Nephron (organoid): ENCODE results near the gene LSG1.

Experiments
- H3K27ac Mint-ChIP-seq, 3 experiments: 2 replicates each; pipeline ENCODE4 v1.8.0; 2020; ENCODE audit warnings: mixed read lengths in 3 of 3, mild to moderate bottlenecking in 2 of 3, moderate library complexity in 1 of 3
- H3K27me3 Mint-ChIP-seq: 2 replicates; pipeline ENCODE4 v1.8.0; 2021; ENCODE audit warnings: low read depth, mild to moderate bottlenecking, moderate library complexity, mixed read lengths
- H3K36me3 Mint-ChIP-seq: 2 replicates; pipeline ENCODE4 v1.8.0; 2020; ENCODE audit warnings: low read depth, mixed read lengths
- H3K4me1 Mint-ChIP-seq: 2 replicates; pipeline ENCODE4 v1.8.0; 2020; ENCODE audit warnings: mixed read lengths
- H3K4me3 Mint-ChIP-seq, 3 experiments: 2 replicates each; pipeline ENCODE4 v1.8.0; 2020; ENCODE audit warnings: mild to moderate bottlenecking in 3 of 3, mixed read lengths in 3 of 3, moderate library complexity in 2 of 3
- H3K9me3 Mint-ChIP-seq: 2 replicates; pipeline ENCODE4 v1.8.0; 2020; ENCODE audit warnings: mixed read lengths
- TF ChIP-seq, protein P1 (sequence below), 3 experiments: fragments of 200-600 bp; sonication (generic); IDR thresholded peaks; one replicate each; pipeline ENCODE4 v1.5.0; 2021; ENCODE audit warnings: antibody characterized with exemption in 3 of 3; ENCODE audit not compliant: unreplicated experiment in 3 of 3

The LSG1 gene

DNA sequence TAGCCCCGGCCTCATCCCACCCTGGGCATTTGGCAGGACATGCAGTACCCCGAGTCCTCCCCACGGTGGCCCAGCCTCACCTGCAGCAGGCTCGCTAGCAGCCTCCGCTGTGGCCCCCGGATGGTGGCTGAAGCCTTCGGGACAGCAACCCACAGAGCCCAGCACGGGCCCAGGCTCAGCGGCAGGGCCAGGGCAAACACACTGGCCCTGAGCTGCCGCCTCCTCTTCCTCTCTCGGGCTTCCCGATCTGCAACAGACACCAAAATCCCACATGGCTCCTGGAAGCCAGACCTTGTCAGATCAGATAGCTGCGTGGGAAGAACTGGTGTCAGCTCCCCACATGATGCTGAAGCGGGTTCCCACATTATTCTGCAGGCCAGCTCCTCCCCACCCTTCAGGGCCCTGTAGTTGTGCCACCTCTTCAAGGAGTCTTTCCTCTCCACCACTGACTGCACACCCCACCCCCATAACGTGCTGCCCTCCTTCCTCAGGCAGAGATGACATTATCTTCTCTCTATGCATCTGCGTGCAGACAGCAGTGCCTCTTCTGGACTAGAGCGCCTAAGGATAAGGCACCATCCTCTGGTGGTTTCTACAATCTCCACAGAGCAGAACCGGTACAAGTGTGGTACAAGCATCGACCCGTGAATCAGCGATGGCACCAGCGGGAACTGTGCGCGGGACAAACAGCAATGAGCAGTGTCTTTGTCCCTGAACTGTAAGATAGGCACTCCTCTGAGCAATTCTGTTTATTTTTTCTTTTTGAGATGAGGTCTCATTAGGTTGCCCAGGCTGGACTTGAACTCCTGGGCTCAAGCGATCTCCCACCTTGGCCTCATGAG, 48.3 kb downstream of the LSG1 start:
- TF ChIP-seq, protein P1, sequence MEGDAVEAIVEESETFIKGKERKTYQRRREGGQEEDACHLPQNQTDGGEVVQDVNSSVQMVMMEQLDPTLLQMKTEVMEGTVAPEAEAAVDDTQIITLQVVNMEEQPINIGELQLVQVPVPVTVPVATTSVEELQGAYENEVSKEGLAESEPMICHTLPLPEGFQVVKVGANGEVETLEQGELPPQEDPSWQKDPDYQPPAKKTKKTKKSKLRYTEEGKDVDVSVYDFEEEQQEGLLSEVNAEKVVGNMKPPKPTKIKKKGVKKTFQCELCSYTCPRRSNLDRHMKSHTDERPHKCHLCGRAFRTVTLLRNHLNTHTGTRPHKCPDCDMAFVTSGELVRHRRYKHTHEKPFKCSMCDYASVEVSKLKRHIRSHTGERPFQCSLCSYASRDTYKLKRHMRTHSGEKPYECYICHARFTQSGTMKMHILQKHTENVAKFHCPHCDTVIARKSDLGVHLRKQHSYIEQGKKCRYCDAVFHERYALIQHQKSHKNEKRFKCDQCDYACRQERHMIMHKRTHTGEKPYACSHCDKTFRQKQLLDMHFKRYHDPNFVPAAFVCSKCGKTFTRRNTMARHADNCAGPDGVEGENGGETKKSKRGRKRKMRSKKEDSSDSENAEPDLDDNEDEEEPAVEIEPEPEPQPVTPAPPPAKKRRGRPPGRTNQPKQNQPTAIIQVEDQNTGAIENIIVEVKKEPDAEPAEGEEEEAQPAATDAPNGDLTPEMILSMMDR (IDR thresholded peaks at IDR 0.05; ENCODE audit: unreplicated experiment in 3 of 3), result no peak
- peaks cover 7% of the 10 kb centered on the region for H3K9me3 Mint-ChIP-seq
- H3K27me3 Mint-ChIP-seq, result no peaks in the 10 kb centered on the region
- peaks cover 11% of the 10 kb centered on the region for H3K4me1 Mint-ChIP-seq
- no peak overlapping the region for H3K4me3 Mint-ChIP-seq
- peaks cover 41% of the 10 kb centered on the region for H3K36me3 Mint-ChIP-seq
- H3K27ac Mint-ChIP-seq, result no peak overlapping the region

DNA sequence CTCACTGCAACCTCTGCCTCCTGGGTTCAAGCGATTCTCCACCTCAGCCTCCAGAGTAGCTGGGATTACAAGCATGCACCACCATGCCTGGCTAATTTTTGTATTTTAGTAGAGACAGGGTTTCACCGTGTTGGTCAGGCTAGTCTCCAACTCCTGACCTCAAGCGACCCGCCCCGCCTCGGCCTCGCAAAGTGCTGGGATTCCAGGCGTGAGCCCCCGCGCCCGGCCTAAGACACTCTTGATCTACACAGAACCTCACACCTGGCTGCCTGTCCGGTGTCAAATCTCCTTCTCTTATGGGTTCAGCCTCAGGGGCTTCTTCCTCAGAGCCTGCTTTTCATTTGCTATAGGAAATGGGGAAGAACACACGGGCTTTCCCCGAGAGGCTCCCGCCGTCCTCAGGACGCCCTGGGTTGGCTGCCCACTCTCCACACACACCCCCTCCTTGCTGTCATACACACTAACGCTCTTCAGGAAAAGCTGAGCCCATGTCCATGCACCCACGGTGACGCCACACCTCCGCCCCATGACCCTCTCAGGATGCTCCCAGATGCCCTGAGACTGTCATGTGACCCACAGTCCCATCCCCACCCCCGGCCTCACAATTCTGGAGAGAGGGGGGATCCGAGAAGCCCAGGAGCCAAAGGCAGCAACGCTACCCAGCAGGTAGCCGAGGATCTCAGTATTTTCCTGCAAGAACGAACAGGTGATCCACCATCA, 49.2 kb downstream of the LSG1 start:
- Mint-ChIP-seq H3K4me3 (no peak overlapping the region), H3K9me3 (no peaks in the 10 kb centered on the region)
- TF ChIP-seq, protein P1 (IDR thresholded peaks at IDR 0.05; ENCODE audit: unreplicated experiment in 3 of 3), result no peak

DNA sequence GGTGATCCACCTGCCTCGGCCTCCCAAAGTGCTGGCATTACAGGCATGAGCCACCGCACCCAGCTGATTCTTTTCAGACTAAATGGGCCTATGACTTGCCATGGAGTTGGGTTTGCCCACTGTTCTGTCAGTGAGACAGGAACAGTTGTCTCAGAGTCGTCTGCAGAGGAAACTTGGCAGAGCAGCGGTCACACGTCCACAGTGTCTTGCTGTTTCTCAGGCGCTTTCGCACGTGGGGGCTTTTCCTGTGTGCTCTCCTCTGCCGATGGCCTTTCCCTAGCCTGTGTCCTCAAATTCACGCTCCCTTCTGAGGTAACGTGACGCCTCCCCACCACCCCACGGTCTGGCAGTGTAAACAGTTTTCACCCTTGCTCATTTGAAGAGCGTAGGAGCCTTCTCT, 50.0 kb downstream of the LSG1 start:
- Mint-ChIP-seq H3K27ac (no peak overlapping the region), H3K4me3 (no peak overlapping the region), H3K36me3 (peaks cover 31% of the 10 kb centered on the region), H3K27me3 (no peaks in the 10 kb centered on the region), H3K9me3 (no peaks in the 10 kb centered on the region), H3K4me1 (peaks cover 11% of the 10 kb centered on the region)
- TF ChIP-seq, protein P1 (IDR thresholded peaks at IDR 0.05; ENCODE audit: unreplicated experiment in 3 of 3), result no peak

More for the DNA sequence above, 49.2 kb downstream of the LSG1 start:
- H3K36me3 Mint-ChIP-seq, result peaks cover 35% of the 10 kb centered on the region
- H3K27ac Mint-ChIP-seq, result no peak overlapping the region
- no peaks in the 10 kb centered on the region for H3K27me3 Mint-ChIP-seq
- peaks cover 11% of the 10 kb centered on the region for H3K4me1 Mint-ChIP-seq

DNA sequence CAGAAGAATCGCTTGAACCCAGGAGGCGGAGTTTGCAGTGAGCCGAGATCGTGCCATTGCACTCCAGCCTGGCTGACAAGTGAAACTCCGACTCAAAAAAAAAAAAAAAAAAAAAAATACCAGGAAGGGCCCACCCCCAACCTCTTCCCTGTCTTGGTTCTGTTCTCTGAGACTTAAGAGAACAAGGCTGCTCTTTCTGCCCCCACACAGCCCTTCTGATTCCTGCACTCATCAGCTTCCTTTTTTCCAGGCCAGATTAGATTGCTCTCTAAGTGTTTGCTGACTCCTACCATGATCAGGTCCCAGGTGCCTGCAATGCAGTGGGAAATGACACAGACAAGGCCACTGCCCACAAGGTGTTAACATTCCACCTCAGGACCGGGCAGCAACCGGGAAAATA, 51.8 kb downstream of the LSG1 start:
- peaks cover 11% of the 10 kb centered on the region for H3K4me1 Mint-ChIP-seq
- H3K4me3 Mint-ChIP-seq, result no peak overlapping the region

DNA sequence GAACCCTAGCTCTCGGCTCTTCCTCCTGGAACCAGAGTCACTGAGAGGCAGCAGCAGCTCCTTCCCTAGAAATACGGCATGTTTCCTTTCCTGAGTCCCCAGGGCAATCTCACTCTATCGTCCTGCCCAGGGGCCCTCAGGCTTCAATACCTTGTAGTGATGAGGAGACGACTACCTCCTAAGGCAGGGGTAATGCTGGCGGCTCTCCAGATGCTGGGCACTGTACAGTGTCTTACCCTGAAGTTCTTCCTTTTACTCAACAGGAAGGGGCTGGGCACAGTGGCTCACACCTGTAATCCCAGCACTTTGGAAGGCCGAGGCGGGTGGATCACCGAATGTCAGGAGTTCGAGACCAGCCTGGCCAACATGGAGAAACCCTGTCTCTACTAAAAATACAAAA, 52.2 kb downstream of the LSG1 start:
- Mint-ChIP-seq H3K4me1 (peaks cover 11% of the 10 kb centered on the region), H3K27ac (no peak overlapping the region), H3K4me3 (no peak overlapping the region), H3K36me3 (peaks cover 24% of the 10 kb centered on the region), H3K9me3 (no peaks in the 10 kb centered on the region), H3K27me3 (no peaks in the 10 kb centered on the region)
- TF ChIP-seq, protein P1 (IDR thresholded peaks at IDR 0.05; ENCODE audit: unreplicated experiment in 3 of 3), result no peak

More for the DNA sequence above, 51.8 kb downstream of the LSG1 start:
- Mint-ChIP-seq H3K27ac (no peak overlapping the region), H3K36me3 (peaks cover 27% of the 10 kb centered on the region), H3K27me3 (no peaks in the 10 kb centered on the region), H3K9me3 (no peaks in the 10 kb centered on the region)
- TF ChIP-seq, protein P1 (IDR thresholded peaks at IDR 0.05; ENCODE audit: unreplicated experiment in 3 of 3), result no peak
